Stromal cell of bone marrow (primary cell): ENCODE results near the gene SLC1A7.

Experiments
- DNase-seq: peaks from one replicate; pipeline ENCODE4 v3.0.0-alpha.2; 2012; ENCODE audit warnings: low read depth

Gene SLC1A7

GRCh38 chr1:53115403-53116306, 26.8 kb downstream of the SLC1A7 start:
- DNase-seq: no peak

GRCh38 chr1:53114581-53115400, 27.6 kb downstream of the SLC1A7 start:
- no peak for DNase-seq

GRCh38 chr1:53114090-53114489, 28.3 kb downstream of the SLC1A7 start:
- DNase-seq: no peak

DNA sequence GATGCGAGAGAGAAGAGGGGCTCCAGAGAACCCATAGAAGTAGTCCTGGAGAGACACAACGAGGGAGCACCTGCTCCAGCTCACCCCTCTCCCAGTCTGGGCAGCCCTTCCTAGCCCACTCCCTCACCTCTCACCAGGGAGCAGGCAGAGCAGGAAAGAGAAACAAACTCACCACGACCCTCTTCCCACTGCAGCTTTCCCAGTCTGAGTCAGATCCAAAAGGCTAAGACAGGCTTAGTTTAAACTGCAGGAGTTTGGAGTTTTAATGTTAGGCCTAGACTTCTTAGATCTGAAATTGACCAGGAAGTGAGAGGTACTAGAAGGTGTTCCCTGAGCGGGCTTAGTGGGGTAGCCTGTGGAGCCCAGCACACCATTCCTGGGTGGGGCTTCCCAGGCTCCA, 29.6 kb downstream of the SLC1A7 start:
- DNase-seq: no peak

DNA sequence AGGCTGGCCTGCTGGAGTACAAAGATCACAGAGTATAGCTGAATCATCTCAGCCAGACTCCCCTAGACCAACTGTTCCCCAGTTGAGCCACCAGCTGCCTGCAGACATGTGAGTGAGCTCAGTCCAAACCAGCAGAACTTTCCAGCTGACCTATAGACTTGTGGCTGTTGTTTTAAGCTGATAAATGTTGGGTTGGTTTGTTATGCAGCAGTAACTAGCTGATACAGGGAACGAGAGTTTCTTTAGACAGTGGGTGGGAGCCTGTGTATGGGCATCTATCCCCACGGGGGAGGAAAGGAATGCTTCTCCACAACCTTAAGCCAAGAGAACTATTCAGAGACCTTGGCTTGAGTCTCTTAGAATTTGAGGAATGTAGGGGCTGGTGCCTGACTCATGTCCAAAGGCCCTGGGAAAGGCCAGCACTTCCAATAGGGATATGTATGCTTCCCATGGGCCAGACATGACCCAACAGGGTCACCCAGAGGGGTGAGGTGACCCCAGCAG, 30.1 kb downstream of the SLC1A7 start:
- DNase-seq: peak; percentile 44

DNA sequence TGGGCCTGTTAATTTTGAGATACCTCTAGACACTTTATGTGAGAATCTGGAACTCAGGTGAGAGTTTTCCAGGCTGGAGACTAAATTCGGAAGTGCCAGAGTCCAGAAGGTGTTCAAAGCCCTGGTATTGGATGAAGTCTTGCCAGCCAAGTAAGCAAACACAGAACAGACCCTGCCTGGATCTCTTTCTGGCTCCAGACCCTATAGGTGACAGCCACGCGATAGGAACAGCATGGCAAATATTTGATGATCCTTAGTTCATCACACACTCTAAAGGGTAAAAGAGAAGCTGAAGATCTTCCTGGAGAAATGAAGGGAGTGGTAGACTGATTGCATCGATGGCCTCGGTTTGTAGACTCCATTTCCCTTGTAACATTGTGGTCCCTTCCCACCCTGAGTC, 30.7 kb downstream of the SLC1A7 start:
- DNase-seq: no peak

DNA sequence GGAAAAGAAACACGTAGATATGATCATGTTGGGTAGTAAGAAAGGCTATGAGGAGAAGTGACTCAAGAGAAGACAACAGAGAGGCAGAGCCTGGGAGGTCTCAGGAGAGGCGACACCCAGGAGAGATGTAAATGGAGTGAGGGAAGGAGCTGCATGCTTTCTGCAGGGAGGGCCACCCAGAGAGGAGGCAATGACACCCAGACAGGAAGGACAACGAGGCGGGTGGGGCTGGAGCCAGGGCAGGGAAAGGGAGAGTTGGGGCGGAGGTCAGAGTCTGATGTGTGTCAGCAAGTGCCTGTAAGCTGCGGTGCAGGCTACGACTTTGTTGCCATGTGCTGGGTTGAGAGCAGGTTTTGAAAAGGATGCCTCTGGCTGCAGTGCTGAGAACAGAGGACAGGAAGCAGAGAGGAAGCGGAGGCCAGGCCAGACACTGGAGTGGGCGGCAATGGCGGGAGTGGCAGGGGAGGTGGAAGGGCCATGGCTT, 31.3 kb downstream of the SLC1A7 start:
- DNase-seq: no peak

- peak; percentile 86 for DNase-seq
These were observed 31.9 kb downstream of the SLC1A7 start for GRCh38 chr1:53110370-53111072.

DNA sequence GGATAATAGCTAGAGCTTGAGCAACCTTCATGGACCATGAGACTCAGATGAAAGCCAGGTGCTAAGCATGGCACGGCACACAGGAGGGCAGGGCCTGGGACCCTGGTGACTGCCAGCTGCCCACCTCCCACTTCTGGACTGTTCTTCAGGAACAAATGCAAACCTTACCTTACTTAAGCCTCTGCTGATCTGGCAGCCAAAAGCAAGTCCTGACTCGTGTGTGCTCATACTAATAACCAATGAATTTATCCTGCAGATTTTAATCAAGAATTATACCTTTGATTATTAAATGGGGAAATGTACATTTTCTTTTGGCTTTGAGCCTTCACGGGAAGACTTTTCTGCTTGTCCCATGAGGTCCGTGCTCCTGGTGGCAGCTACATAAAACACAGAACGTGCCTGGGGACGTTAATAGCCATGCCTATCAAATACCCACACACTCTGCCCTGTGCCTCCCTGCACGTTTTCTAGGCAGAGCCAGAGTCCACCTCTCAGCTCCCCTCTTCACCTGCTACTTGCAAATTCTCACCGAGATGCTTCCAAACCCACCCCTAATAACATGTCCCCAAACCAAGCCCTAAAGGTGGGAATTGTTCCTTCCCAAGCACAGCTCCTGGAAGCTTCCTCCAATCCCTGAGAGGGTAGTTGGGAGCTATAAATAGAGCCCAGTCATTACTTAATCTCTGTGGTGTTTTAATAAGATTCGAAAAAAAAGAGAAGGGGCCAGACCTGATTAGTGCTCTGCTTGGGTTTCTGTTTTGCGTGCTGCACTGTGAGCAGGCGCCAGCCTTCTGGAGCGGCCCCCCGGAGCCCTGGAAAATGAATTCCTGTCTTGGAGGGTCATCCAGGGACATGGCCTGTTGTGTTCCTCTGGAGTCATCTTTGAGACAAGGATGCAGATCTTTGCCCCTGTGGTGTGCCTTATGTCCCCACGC, 33.5 kb downstream of the SLC1A7 start:
- peak; percentile 29 for DNase-seq

DNA sequence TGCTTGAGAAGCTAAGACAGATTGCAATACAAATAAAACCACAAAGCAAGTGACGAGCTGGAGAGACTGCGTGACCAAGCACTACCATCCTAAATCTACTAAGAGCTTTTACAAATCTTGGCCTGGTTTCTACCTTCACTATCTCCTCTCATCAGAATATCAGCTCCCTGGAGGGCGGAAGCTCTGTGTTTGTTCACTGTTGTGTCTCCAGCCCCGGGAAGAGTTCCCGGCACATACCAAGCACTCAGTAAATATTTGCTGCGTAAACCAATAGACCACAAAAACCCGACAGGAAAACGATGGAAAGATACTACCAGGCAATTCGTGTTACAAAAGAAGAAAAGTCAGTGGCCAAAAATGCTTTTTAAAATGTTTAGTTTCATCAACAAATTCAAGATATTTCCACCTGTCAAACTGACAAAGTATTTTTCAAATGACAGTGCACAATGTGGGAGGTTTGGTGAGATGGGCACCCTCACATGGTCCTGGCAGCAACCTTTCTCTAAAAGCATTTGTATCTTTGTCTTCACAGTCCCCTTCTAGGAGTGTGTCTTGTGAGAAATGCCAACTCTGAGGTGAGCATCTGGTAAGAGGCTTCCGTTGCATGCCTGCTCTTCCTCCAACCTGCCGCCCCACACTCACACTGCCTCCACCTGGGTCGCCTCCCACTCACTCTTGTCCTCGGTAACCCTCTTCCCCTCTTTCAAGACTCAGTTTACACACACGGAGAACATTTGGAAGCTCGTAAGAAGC, 34.7 kb downstream of the SLC1A7 start:
- peak; percentile 31 for DNase-seq

- no peak for DNase-seq
These were observed 35.3 kb downstream of the SLC1A7 start for GRCh38 chr1:53107090-53107489.

- DNase-seq: no peak
These were observed 38.0 kb downstream of the SLC1A7 start for GRCh38 chr1:53104289-53104913.

- DNase-seq: no peak
These were observed 47.9 kb downstream of the SLC1A7 start for GRCh38 chr1:53094533-53094919.

GRCh38 chr1:53093778-53094532, 48.5 kb downstream of the SLC1A7 start:
- no peak for DNase-seq

DNA sequence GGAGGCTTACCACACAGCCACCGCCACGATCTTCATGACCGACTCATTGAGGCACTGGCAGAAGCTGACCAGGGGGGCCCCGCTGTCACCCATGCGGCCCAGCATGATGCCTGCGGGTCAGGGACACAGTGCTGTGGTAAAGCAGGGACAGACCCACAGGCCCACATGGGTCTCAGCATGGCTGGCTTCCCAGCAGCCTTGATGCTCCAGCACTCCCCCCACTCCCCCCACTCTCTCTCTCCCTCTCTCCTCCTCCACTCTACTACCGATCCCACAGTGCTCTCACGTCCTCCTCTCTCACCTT, 49.0 kb downstream of the SLC1A7 start:
- DNase-seq: no peak

DNA sequence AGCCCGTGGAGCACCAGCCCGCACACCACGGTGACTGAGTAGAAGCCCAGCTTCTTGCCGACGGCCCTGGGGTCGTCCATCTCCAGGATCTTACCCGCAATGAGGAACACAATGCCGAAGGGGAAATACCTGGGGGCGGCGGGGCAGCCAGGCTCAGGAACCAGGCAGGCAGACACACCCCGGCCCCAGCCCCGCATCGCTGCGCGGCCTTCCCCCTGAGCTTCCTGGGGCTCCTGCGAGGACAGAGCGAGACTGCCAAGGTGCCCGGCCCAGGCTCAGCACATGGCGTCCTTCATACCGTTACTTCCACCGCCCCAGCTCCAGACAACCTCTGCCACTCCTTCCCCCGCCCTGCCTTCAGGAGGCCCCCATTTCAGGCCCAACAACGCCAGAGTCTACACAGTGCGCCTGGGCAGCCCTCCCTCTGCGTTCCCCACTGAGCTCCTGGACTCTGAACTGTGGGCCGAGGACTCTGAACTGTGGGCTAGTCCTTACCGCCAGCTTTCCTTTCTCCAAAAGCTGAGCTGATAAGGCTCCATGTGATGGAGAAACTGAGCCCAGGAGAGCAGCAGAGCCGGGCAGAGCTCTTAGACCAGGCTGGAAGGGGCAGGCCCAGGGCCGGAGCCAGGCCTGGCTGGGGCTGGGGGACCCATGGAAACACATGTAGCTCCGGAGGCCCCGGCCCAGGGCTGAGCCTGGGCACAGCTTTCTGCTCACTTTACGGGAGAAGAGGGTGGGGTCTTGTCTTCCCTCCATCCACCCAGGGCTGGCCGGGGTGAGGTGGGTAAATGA, 49.6 kb downstream of the SLC1A7 start:
- no peak for DNase-seq

DNA sequence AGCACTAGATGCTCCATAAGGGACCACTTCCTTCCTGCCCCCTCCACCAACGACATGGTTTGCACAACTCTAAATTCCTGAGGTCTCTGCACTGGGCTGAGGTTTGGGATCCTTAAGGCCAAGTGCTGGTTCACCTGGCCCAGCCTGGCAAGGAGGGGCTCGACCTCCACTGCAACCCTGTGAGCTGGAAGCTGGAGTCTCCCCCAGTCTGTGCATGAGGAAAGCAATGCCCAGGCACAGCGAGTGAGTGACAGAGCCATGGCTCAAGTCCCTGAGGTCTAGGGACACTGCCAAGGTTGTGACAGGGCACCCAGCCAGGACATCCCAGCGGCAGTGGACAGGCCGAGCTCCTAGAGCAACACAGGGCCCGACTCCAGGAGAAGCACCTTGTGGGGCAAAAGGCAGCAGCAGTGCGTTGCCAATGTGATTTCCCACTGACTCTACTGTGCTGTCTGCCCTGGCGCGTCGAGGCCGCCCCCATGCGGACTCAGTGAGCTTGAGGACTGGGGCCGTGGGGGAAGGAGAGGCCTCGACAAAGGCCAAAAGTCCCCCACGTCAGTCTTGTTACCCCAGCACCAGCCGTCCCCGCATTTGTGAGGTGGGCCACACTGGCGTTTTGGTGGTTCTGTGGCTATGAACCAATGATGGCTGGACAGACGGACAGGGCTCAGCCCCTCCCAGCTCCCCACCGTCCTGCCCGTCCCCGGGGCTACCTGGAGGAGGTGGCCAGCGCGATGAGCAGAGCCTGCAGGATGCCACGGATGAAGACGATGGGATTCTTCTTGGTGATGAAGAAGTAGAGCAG, 50.4 kb downstream of the SLC1A7 start:
- DNase-seq: no peak
